Ishikawa (cell line): ENCODE measurements around the gene MAVS.

Experiments
- CEBPB ChIP-seq: IDR thresholded peaks from 2 replicates; pipeline ENCODE4 v1.6.1; 2012
- EP300 ChIP-seq: IDR thresholded peaks from 2 replicates; pipeline ENCODE4 v1.6.1; 2012; ENCODE audit warnings: borderline replicate concordance
- NFIC ChIP-seq: IDR thresholded peaks from 2 replicates; pipeline ENCODE4 v1.6.1; 2012
- RAD21 ChIP-seq: IDR thresholded peaks from 2 replicates; pipeline ENCODE4 v1.6.1; 2012; ENCODE audit warnings: low read depth
- REST ChIP-seq: IDR thresholded peaks from 2 replicates; pipeline ENCODE4 v1.6.1; 2012; ENCODE audit warnings: low read depth, mild to moderate bottlenecking
- TAF1 ChIP-seq: IDR thresholded peaks from 2 replicates; pipeline ENCODE4 v1.6.1; 2012; ENCODE audit warnings: low read depth, mild to moderate bottlenecking
- USF1 ChIP-seq: IDR thresholded peaks from 2 replicates; pipeline ENCODE4 v1.6.1; 2012

GRCh38 chr20:3865887-3866407 is 19.3 kb downstream of the MAVS start:
- no peak for TF ChIP-seq EP300
- TF ChIP-seq RAD21, result no peak
- TF ChIP-seq REST, result no peak
- TF ChIP-seq TAF1, result no peak
- TF ChIP-seq USF1, result no peak
- no peak for TF ChIP-seq NFIC
- TF ChIP-seq CEBPB, result no peak
